Smooth muscle cell (in vitro differentiated cells): Measurements from ENCODE around the gene C1orf226. TPM values are rescaled to one million over a fixed set of nuclear protein-coding genes. Genes with fewer than 3 reads are reported as not detected.

Experiments used
- DNase-seq: peaks from one replicate; lab custom pipeline; 2025; ENCODE audit not compliant: unreplicated experiment; lab: John Stamatoyannopoulos, UW
- H2AFZ ChIP-seq: fragments of 200-600 bp; sonication (generic); 2 replicates; pipeline ENCODE4 v1.6.0; 2016; ENCODE audit warnings: antibody characterized with exemption, low read depth, mild to moderate bottlenecking
- H3F3A ChIP-seq: fragments of 200-600 bp; sonication (generic); 2 replicates; pipeline ENCODE4 v1.6.0; 2017; ENCODE audit warnings: antibody characterized with exemption, low read depth
- H3K27ac ChIP-seq: fragments of 200-600 bp; sonication (generic); 2 replicates; pipeline ENCODE4 v1.5.1; 2016; ENCODE audit warnings: low read depth, mild to moderate bottlenecking
- H3K27me3 ChIP-seq: fragments of 200-600 bp; sonication (generic); 2 replicates; pipeline ENCODE4 v1.6.1; 2016; ENCODE audit warnings: low read depth, mild to moderate bottlenecking
- H3K36me3 ChIP-seq: fragments of 200-600 bp; sonication (generic); 2 replicates; pipeline ENCODE4 v1.5.1; 2016; ENCODE audit warnings: low read depth
- H3K4me1 ChIP-seq: fragments of 200-600 bp; sonication (generic); 2 replicates; pipeline ENCODE4 v1.5.1; 2016; ENCODE audit warnings: low read depth
- H3K4me2 ChIP-seq: fragments of 200-600 bp; sonication (generic); 2 replicates; pipeline ENCODE4 v1.6.0; 2016; ENCODE audit warnings: mild to moderate bottlenecking
- H3K4me3 ChIP-seq: fragments of 200-600 bp; sonication (generic); 2 replicates; pipeline ENCODE4 v1.5.1; 2016; ENCODE audit warnings: mild to moderate bottlenecking
- H3K79me2 ChIP-seq: fragments of 200-600 bp; sonication (generic); 2 replicates; pipeline ENCODE4 v1.6.0; 2016; ENCODE audit warnings: low read depth, mild to moderate bottlenecking
- H3K9ac ChIP-seq: fragments of 200-600 bp; sonication (generic); 2 replicates; pipeline ENCODE4 v1.6.0; 2016; ENCODE audit warnings: low read depth
- H3K9me3 ChIP-seq: fragments of 200-600 bp; sonication (generic); replicated peaks from 2 replicates; pipeline ENCODE4 v1.5.1; 2016; ENCODE audit warnings: low read depth
- H4K20me1 ChIP-seq: fragments of 200-600 bp; sonication (generic); 2 replicates; pipeline ENCODE4 v1.6.0; 2016; ENCODE audit warnings: low read depth
- CTCF ChIP-seq: fragments of 200-600 bp; sonication (generic); IDR thresholded peaks from 2 replicates; pipeline ENCODE4 v1.5.1; 2017; ENCODE audit warnings: borderline replicate concordance, mild to moderate bottlenecking, antibody characterized with exemption; ENCODE audit not compliant: insufficient read depth, poor library complexity, severe bottlenecking
- WGBS: methylation state at CpG from one replicate; pipeline ENCODE4 v1.1.7; 2016; ENCODE audit warnings: low lambda C conversion rate; 5-methylcytosine and 5-hydroxymethylcytosine counted together
- polyA plus RNA-seq: library from polyadenylated mRNA; unstranded; fragments of >200 nt; fragmentation: Nextera tagmentation; extraction: Ambion mirVana; gene quantifications from 2 replicates; pipeline ENCODE4 v1.2.1, GENCODE V29; 2016
- total RNA-seq: library from RNA; depleted of rRNA; stranded (reverse); fragments of >200 nt; gene quantifications from 2 replicates; pipeline ENCODE4 v1.2.3, GENCODE V29; 2014

Gene C1orf226
- total and polyA plus RNA-seq, 2 experiments from 2014 or later, result 0.39 to 1.2 TPM

GRCh38 chr1:162371611-162372010 lies 9.9 kb upstream of the C1orf226 start:
- H3K27me3 ChIP-seq, result no peaks in the 10 kb centered on the region
- H3K4me3 ChIP-seq, result no peak overlapping the region
- H3F3A ChIP-seq, result no peaks in the 10 kb centered on the region
- peak overlapping the region; percentile 81 for H3K27ac ChIP-seq
- no peaks in the 10 kb centered on the region for H3K79me2 ChIP-seq
- no peak for TF ChIP-seq CTCF
- no peak overlapping the region for H3K9ac ChIP-seq
- no peaks in the 10 kb centered on the region for H4K20me1 ChIP-seq
- no peaks in the 10 kb centered on the region for H3K9me3 ChIP-seq
- 60% methylated on average over 6 of the region's 6 CpGs for WGBS
- no peaks in the 10 kb centered on the region for H3K36me3 ChIP-seq
- no peak overlapping the region for H2AFZ ChIP-seq
- H3K4me2 ChIP-seq, result no peak overlapping the region
- no peaks in the 10 kb centered on the region for H3K4me1 ChIP-seq
- DNase-seq, result no peak

- peak overlapping the region; percentile 81 for H3K27ac ChIP-seq
- TF ChIP-seq CTCF, result no peak
- no peaks in the 10 kb centered on the region for H3K9me3 ChIP-seq
- H3K4me1 ChIP-seq, result no peaks in the 10 kb centered on the region
- 70% methylated on average over 13 of the region's 13 CpGs for WGBS
- no peak overlapping the region for H3K9ac ChIP-seq
- no peak for DNase-seq
- H3K27me3 ChIP-seq, result no peaks in the 10 kb centered on the region
- no peaks in the 10 kb centered on the region for H3K79me2 ChIP-seq
- H3K4me3 ChIP-seq, result no peak overlapping the region
- no peaks in the 10 kb centered on the region for H3K36me3 ChIP-seq
- H4K20me1 ChIP-seq, result no peaks in the 10 kb centered on the region
- no peak overlapping the region for H3K4me2 ChIP-seq
- H2AFZ ChIP-seq, result no peak overlapping the region
- no peaks in the 10 kb centered on the region for H3F3A ChIP-seq
These were observed 9.1 kb upstream of the C1orf226 start for GRCh38 chr1:162372159-162373071.

GRCh38 chr1:162373072-162373427 lies 8.5 kb upstream of the C1orf226 start:
- H4K20me1 ChIP-seq, result no peaks in the 10 kb centered on the region
- no peak for TF ChIP-seq CTCF
- H3K36me3 ChIP-seq, result no peaks in the 10 kb centered on the region

More at GRCh38 chr1:162373072-162373427, 8.5 kb upstream of the C1orf226 start:
- Histone ChIP-seq H3K79me2 (no peaks in the 10 kb centered on the region), H3K27me3 (no peaks in the 10 kb centered on the region), H3F3A (no peaks in the 10 kb centered on the region), H3K27ac (peak overlapping the region; percentile 55), H2AFZ (no peak overlapping the region), H3K9ac (peak overlapping the region; percentile 34), H3K9me3 (no peaks in the 10 kb centered on the region), H3K4me3 (no peak overlapping the region), H3K4me1 (no peaks in the 10 kb centered on the region), H3K4me2 (no peak overlapping the region)
- no peak for DNase-seq
- 96% methylated on average over 1 of the region's 1 CpG for WGBS
